ENCODE data around the gene RNF149. TPM values are rescaled to one million over a fixed set of nuclear protein-coding genes. Genes with fewer than 3 reads are reported as not detected.
A peak's percentile ranks its signal among the peaks of the same experiment; 100 is the strongest.

Gene RNF149
- total RNA-seq, 1 experiment from 2014 or later = 96.8 TPM

DNA sequence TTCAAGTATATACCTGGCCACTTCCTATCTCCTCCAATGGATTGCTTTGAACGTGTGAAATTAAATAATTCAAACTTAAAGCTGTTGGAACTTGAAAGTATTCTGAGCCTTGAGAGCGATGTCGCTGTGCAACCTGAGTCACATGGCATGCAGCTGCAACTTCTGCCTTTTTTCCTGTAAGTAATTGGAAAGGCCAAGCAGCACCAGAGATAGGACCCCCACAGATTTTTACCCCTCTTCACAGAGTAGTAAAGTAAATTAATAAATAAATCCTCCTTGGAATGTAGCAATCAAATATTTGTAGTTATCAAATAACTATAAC lies 3.2 kb upstream of the RNF149 start:
- intact Hi-C loops (cut with micrococcal nuclease; ENCODE audit: unreplicated experiment) = no loop called here
- H3K4me3 ChIP-seq (ENCODE audit: low read depth, low read length) = no peak overlapping the region
- peaks cover 24% of the 10 kb centered on the region for H3K4me1 Mint-ChIP-seq (ENCODE audit: low read depth, unreplicated experiment)
- H3K27ac Mint-ChIP-seq (ENCODE audit: unreplicated experiment) = no peak overlapping the region
- no peak overlapping the region for H3K4me3 Mint-ChIP-seq (ENCODE audit: unreplicated experiment)
- H3K9me3 Mint-ChIP-seq (ENCODE audit: unreplicated experiment) = no peaks in the 10 kb centered on the region
- CTCF ChIA-PET = no interaction called here
- no peaks in the 10 kb centered on the region for H3K9me3 ChIP-seq
- TF ChIP-seq, protein P1, sequence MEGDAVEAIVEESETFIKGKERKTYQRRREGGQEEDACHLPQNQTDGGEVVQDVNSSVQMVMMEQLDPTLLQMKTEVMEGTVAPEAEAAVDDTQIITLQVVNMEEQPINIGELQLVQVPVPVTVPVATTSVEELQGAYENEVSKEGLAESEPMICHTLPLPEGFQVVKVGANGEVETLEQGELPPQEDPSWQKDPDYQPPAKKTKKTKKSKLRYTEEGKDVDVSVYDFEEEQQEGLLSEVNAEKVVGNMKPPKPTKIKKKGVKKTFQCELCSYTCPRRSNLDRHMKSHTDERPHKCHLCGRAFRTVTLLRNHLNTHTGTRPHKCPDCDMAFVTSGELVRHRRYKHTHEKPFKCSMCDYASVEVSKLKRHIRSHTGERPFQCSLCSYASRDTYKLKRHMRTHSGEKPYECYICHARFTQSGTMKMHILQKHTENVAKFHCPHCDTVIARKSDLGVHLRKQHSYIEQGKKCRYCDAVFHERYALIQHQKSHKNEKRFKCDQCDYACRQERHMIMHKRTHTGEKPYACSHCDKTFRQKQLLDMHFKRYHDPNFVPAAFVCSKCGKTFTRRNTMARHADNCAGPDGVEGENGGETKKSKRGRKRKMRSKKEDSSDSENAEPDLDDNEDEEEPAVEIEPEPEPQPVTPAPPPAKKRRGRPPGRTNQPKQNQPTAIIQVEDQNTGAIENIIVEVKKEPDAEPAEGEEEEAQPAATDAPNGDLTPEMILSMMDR (IDR thresholded peaks at IDR 0.05; ENCODE audit: insufficient read depth in 1 of 2, low read depth in 1 of 2, low read length in 1 of 2, severe bottlenecking in 1 of 2, unreplicated experiment in 1 of 2) = no peak
- peaks cover 23% of the 10 kb centered on the region for H3K4me1 ChIP-seq
- POLR2A ChIA-PET = interaction anchor here (0.6 kb wide), 1 partner anchor 8 kb away, joined by 7 read pairs; no protein-coding TSS in a partner anchor
- H3K36me3 ChIP-seq (ENCODE audit: control insufficient read depth, insufficient read depth, low read length) = no peaks in the 10 kb centered on the region
- DNase-seq = no peak
- no peaks in the 10 kb centered on the region for H3K27me3 Mint-ChIP-seq (ENCODE audit: insufficient read depth, unreplicated experiment)
- peaks cover 24% of the 10 kb centered on the region for H3K36me3 Mint-ChIP-seq (ENCODE audit: insufficient read depth, unreplicated experiment)
- no peaks in the 10 kb centered on the region for H3K27me3 ChIP-seq (replicated peaks; ENCODE audit: control insufficient read depth, insufficient read depth, low read length)
- no TSS peak for BruUV-seq (replicated peaks)

DNA sequence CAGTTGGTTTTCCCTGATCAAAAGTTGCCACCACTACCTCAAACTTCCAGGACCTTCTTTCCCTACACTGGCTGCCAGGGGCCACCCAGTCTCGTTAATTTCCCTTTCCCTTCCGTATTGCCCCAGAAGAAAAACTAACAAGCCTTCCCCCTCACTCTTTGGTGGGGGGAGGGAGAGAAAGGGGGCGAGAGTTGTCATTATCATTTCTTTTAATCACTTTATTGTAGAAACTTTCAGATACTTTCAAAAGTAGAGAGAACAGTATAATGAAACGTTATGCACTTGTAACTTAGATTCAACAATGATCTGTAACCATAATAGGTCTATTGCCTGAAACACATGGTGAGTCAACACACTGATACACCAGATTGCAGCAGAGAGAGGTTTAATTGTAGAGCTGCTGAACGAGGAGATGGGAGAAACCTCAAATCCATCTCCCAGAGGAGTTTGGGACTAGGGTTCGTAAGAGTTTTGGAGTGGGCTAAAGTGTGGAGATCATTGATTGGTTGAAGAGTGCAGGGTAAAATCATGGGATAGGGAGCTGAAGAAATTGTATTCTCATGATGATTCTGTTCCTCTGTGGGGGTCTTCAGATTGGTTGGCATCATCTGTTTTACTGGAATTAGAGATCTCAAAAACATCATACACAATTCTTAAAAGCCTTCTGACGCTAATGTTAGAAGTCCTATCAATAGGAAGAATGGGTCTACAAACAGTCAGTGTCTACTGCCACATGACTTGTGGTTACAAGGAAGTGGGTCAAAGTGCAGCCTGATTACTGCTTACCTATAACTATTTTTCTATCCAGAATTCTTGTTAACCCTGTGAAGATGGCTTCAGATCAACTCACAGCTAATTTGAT lies 2.6 kb upstream of the RNF149 start:
- POLR2A ChIA-PET = no interaction called here
- no peak for DNase-seq
- TF ChIP-seq, protein P1 (IDR thresholded peaks at IDR 0.05; ENCODE audit: insufficient read depth in 1 of 2, low read depth in 1 of 2, low read length in 1 of 2, severe bottlenecking in 1 of 2, unreplicated experiment in 1 of 2) = no peak
- peaks cover 30% of the 10 kb centered on the region for H3K36me3 Mint-ChIP-seq (ENCODE audit: insufficient read depth, unreplicated experiment)
- Histone ChIP-seq H3K36me3 (ENCODE audit: control insufficient read depth, insufficient read depth, low read length) (no peaks in the 10 kb centered on the region), H3K27me3 (replicated peaks; ENCODE audit: control insufficient read depth, insufficient read depth, low read length) (no peaks in the 10 kb centered on the region), H3K9me3 (no peaks in the 10 kb centered on the region), H3K4me1 (peaks cover 28% of the 10 kb centered on the region), H3K4me3 (ENCODE audit: low read depth, low read length) (no peak overlapping the region)
- H3K4me3 Mint-ChIP-seq (ENCODE audit: unreplicated experiment) = peak overlapping the region; percentile 3
- no TSS peak for BruUV-seq (replicated peaks)
- CTCF ChIA-PET = no interaction called here
- H3K9me3 Mint-ChIP-seq (ENCODE audit: unreplicated experiment) = no peaks in the 10 kb centered on the region
- H3K4me1 Mint-ChIP-seq (ENCODE audit: low read depth, unreplicated experiment) = peaks cover 29% of the 10 kb centered on the region
- H3K27me3 Mint-ChIP-seq (ENCODE audit: insufficient read depth, unreplicated experiment) = no peaks in the 10 kb centered on the region
- peak overlapping the region; percentile 57 for H3K27ac Mint-ChIP-seq (ENCODE audit: unreplicated experiment)
- intact Hi-C loops (cut with micrococcal nuclease; ENCODE audit: unreplicated experiment) = no loop called here

DNA sequence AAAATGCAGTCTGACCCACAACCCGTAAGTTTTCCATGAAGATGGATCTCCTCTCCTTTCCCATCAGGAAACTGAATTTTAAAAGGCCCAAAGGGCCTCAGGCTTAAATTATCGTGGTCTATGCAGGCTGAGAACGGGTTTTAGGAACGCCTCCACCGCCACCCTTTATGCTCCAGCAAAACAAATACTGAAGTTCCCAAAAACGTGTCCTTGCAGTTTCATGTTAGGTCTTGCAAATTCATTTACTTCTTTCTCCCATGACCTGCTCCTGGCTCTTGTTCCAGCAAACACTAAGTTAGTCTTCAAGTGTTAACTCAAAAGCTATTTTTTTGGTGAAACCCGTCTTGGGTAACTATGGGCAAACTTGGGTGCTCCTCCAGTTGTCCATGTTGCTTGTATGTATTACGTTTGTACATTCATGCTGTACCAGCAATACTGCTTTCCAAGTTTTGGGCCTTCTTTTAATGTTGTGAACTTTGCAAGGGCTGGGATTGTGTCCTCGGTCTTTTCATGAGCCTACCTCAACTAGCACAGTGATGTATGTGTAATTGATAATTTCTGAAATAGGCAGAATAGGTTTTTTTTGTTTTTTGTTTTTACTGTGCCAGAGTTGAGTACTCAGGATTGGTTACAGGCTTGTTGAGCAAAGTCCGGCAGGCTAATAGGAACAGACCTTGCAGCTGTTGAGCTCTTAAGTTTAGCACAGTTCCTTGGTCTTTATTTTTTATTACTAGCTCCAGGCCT lies 1.8 kb upstream of the RNF149 start:
- CTCF ChIA-PET = interaction anchor here (0.6 kb wide), 1 partner anchor 649 kb away, joined by 5 read pairs; no protein-coding TSS in a partner anchor
- POLR2A ChIA-PET = no interaction called here
- Mint-ChIP-seq H3K27ac (ENCODE audit: unreplicated experiment) (peak overlapping the region; percentile 57), H3K4me1 (ENCODE audit: low read depth, unreplicated experiment) (peaks cover 37% of the 10 kb centered on the region), H3K9me3 (ENCODE audit: unreplicated experiment) (no peaks in the 10 kb centered on the region), H3K4me3 (ENCODE audit: unreplicated experiment) (no peak overlapping the region), H3K36me3 (ENCODE audit: insufficient read depth, unreplicated experiment) (peaks cover 38% of the 10 kb centered on the region), H3K27me3 (ENCODE audit: insufficient read depth, unreplicated experiment) (no peaks in the 10 kb centered on the region)
- Histone ChIP-seq H3K4me1 (peaks cover 36% of the 10 kb centered on the region), H3K4me3 (ENCODE audit: low read depth, low read length) (no peak overlapping the region), H3K9me3 (no peaks in the 10 kb centered on the region), H3K36me3 (ENCODE audit: control insufficient read depth, insufficient read depth, low read length) (no peaks in the 10 kb centered on the region), H3K27me3 (replicated peaks; ENCODE audit: control insufficient read depth, insufficient read depth, low read length) (no peaks in the 10 kb centered on the region)
- intact Hi-C loops (cut with micrococcal nuclease; ENCODE audit: unreplicated experiment) = no loop called here
- BruUV-seq (replicated peaks) = no TSS peak
- TF ChIP-seq, protein P1 (IDR thresholded peaks at IDR 0.05; ENCODE audit: insufficient read depth in 1 of 2, low read depth in 1 of 2, low read length in 1 of 2, severe bottlenecking in 1 of 2, unreplicated experiment in 1 of 2) = no peak
- DNase-seq = no peak
